OCI-LY3 (cell line): ENCODE results near the gene GNA12.

ENCODE experiments used
- EZH2phosphoT487 ChIP-seq: fragments of 200-600 bp; shearing (Covaris generic); IDR thresholded peaks from 2 replicates; pipeline ENCODE4 v1.6.1; 2018; ENCODE audit warnings: antibody characterized with exemption, mixed run types, low read depth
- TF ChIP-seq, protein P1 (sequence below): fragments of 200-600, 300-600 bp; sonication (generic); IDR thresholded peaks from 2 replicates; pipeline ENCODE4 v1.5.1; 2014; ENCODE audit warnings: antibody characterized with exemption, low read length, low read depth

DNA sequence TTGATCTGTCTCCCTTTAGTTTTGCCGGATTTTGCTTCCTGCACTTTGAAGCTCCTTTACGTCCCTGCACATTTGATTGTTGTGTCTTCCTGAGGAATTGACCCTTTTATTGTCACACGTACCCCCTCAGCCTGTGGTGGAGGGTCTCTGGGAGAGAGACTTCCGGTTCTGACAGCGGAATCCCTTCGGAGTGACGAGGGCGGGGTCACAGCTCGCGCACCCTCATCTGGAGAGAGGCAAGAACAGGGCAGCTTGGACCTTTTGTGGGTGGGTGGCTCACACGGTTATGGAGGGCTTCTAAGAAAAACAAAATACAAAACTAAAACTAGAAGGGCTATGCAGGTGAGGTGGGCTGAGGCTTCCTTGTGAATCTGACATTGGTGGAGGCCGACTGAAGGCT lies 130.1 kb downstream of the GNA12 start:
- TF ChIP-seq, protein P1, sequence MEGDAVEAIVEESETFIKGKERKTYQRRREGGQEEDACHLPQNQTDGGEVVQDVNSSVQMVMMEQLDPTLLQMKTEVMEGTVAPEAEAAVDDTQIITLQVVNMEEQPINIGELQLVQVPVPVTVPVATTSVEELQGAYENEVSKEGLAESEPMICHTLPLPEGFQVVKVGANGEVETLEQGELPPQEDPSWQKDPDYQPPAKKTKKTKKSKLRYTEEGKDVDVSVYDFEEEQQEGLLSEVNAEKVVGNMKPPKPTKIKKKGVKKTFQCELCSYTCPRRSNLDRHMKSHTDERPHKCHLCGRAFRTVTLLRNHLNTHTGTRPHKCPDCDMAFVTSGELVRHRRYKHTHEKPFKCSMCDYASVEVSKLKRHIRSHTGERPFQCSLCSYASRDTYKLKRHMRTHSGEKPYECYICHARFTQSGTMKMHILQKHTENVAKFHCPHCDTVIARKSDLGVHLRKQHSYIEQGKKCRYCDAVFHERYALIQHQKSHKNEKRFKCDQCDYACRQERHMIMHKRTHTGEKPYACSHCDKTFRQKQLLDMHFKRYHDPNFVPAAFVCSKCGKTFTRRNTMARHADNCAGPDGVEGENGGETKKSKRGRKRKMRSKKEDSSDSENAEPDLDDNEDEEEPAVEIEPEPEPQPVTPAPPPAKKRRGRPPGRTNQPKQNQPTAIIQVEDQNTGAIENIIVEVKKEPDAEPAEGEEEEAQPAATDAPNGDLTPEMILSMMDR: no peak
- no peak for TF ChIP-seq EZH2phosphoT487
